Colonic mucosa (tissue), 4 donors: ENCODE measurements around the gene ETV3. TPM values are rescaled to one million over a fixed set of nuclear protein-coding genes. Genes with fewer than 3 reads are reported as not detected.

ENCODE experiments used
- DNase-seq: peaks from one replicate; pipeline ENCODE4 v3.0.0-alpha.2; 2020
- H3K27ac ChIP-seq: fragments of 200-600 bp; one replicate; pipeline ENCODE4 v1.8.0; 2021
- H3K27me3 ChIP-seq: fragments of 200-600 bp; one replicate; pipeline ENCODE4 v1.8.0; 2021
- H3K36me3 ChIP-seq: fragments of 200-600 bp; one replicate; pipeline ENCODE4 v1.8.0; 2021
- H3K4me1 ChIP-seq: fragments of 200-600 bp; one replicate; pipeline ENCODE4 v1.8.0; 2021; ENCODE audit warnings: mild to moderate bottlenecking
- H3K4me3 ChIP-seq: fragments of 200-600 bp; one replicate; pipeline ENCODE4 v1.8.0; 2021
- H3K9ac ChIP-seq, 2 donors: one replicate each; pipeline ENCODE4 v1.7.0; 2013; ENCODE audit warnings: control low read depth in 2 of 2, low read depth in 2 of 2, low read length in 2 of 2
- H3K9me3 ChIP-seq: fragments of 200-600 bp; one replicate; pipeline ENCODE4 v1.8.0; 2021
- CTCF ChIP-seq: fragments of 200-600 bp; IDR thresholded peaks from one replicate; pipeline ENCODE4 v1.8.0; 2022; ENCODE audit warnings: antibody characterized with exemption, mild to moderate bottlenecking
- intact Hi-C: fragments of 100-400 bp; cut with DNase I; formaldehyde crosslinking; loops from one replicate; pipeline ENCODE4 v1.14.1; 2022
- total RNA-seq, 2 donors: library from RNA; stranded (reverse); fragmentation: NEBNext Ultra II Directional in 1 of 2; extraction: Animal tissue kit (Norgen Biotek cat#: 25700) in 1 of 2; gene quantifications; one replicate each; pipeline ENCODE4 v1.2.1, GENCODE V29; 2021
- donor health status: healthy.
- donor health status: DM: no; HTN: no; CAD: no.
- donor health status: DM: no; HTN: no; CAD: no.

ETV3 gene
- total RNA-seq, 2 donors from 2014 or later = 20.7 to 38.7 TPM

- no peak overlapping the region for H3K27ac ChIP-seq
- H3K36me3 ChIP-seq = no peaks in the 10 kb centered on the region
- no peak overlapping the region for H3K4me3 ChIP-seq
- intact Hi-C loops = no loop called here
- DNase-seq = no peak
- H3K4me1 ChIP-seq = no peaks in the 10 kb centered on the region
- peaks cover 5% of the 10 kb centered on the region for H3K27me3 ChIP-seq
- no peak for TF ChIP-seq CTCF
- H3K9me3 ChIP-seq = no peaks in the 10 kb centered on the region
- no peak overlapping the region for H3K9ac ChIP-seq
Observed at GRCh38 chr1:157111396-157112165, 26.6 kb downstream of the ETV3 start.

- Histone ChIP-seq H3K9ac (no peak overlapping the region), H3K4me3 (no peak overlapping the region), H3K4me1 (no peaks in the 10 kb centered on the region), H3K27ac (no peak overlapping the region), H3K36me3 (no peaks in the 10 kb centered on the region), H3K27me3 (peaks cover 5% of the 10 kb centered on the region), H3K9me3 (no peaks in the 10 kb centered on the region)
- no peak for DNase-seq
- intact Hi-C loops = no loop called here
- TF ChIP-seq CTCF = no peak
Observed at GRCh38 chr1:157110686-157111085, 27.5 kb downstream of the ETV3 start.

GRCh38 chr1:157110003-157110402 lies 28.2 kb downstream of the ETV3 start:
- Histone ChIP-seq H3K9ac (no peak overlapping the region), H3K4me3 (no peak overlapping the region), H3K36me3 (no peaks in the 10 kb centered on the region), H3K4me1 (no peaks in the 10 kb centered on the region), H3K27ac (no peak overlapping the region), H3K9me3 (no peaks in the 10 kb centered on the region), H3K27me3 (peaks cover 5% of the 10 kb centered on the region)
- no peak for DNase-seq
- TF ChIP-seq CTCF = no peak
- intact Hi-C loops = no loop called here

GRCh38 chr1:157108448-157108847 lies 29.7 kb downstream of the ETV3 start:
- no peak overlapping the region for H3K9ac ChIP-seq
- H3K9me3 ChIP-seq = no peaks in the 10 kb centered on the region
- H3K4me1 ChIP-seq = no peaks in the 10 kb centered on the region
- H3K27ac ChIP-seq = no peak overlapping the region
- H3K27me3 ChIP-seq = peaks cover 5% of the 10 kb centered on the region
- TF ChIP-seq CTCF = no peak
- intact Hi-C loops = no loop called here
- no peak for DNase-seq
- no peak overlapping the region for H3K4me3 ChIP-seq
- no peaks in the 10 kb centered on the region for H3K36me3 ChIP-seq

- no peak for TF ChIP-seq CTCF
- no peak overlapping the region for H3K4me3 ChIP-seq
- DNase-seq = no peak
- no peaks in the 10 kb centered on the region for H3K36me3 ChIP-seq
- H3K27me3 ChIP-seq = peaks cover 5% of the 10 kb centered on the region
- H3K9ac ChIP-seq = no peak overlapping the region
- H3K4me1 ChIP-seq = no peaks in the 10 kb centered on the region
- H3K9me3 ChIP-seq = no peaks in the 10 kb centered on the region
- intact Hi-C loops = no loop called here
- no peak overlapping the region for H3K27ac ChIP-seq
Observed at GRCh38 chr1:157107702-157108101, 30.5 kb downstream of the ETV3 start.
